Breast epithelium (tissue), 3 donors: ENCODE results near the gene NLRP4.

Experiments used
- CTCF ChIP-seq, 3 donors: fragments of 450-650 bp; IDR thresholded peaks; one replicate each; pipeline ENCODE4 v1.5.1; 2016 to 2017; ENCODE audit warnings: antibody characterized with exemption in 3 of 3, mild to moderate bottlenecking in 3 of 3, moderate library complexity in 3 of 3
- POLR2AphosphoS5 ChIP-seq, 3 donors: sonication (generic); formaldehyde crosslinking; IDR thresholded peaks; one replicate each; pipeline ENCODE4 v1.6.1; 2017; ENCODE audit warnings: antibody characterized with exemption in 3 of 3

GRCh38 chr19:55811340-55811739 is 25.0 kb upstream of the NLRP4 start:
- TF ChIP-seq CTCF (IDR thresholded peaks at IDR 0.05) (no peak), POLR2AphosphoS5 (IDR thresholded peaks at IDR 0.05) (no peak)
